Stimulated activated CD4-positive, alpha-beta T cell treated with anti-CD3 and anti-CD28 coated beads, TNF-alpha, amount 100 ng/mL, for 24 hours (primary cell): ENCODE results near the gene COX7A1.
"Not testable (repeated sequence)": the region's sequence is repeated elsewhere in the genome, so short reads cannot be mapped to it uniquely, and the experiment has no call there.

Experiments
- DNase-seq, 3 experiments: peaks; one replicate each; pipeline ENCODE4 v3.0.0-alpha.2; 2020; ENCODE audit warnings: low read depth in 3 of 3

COX7A1 gene

DNA sequence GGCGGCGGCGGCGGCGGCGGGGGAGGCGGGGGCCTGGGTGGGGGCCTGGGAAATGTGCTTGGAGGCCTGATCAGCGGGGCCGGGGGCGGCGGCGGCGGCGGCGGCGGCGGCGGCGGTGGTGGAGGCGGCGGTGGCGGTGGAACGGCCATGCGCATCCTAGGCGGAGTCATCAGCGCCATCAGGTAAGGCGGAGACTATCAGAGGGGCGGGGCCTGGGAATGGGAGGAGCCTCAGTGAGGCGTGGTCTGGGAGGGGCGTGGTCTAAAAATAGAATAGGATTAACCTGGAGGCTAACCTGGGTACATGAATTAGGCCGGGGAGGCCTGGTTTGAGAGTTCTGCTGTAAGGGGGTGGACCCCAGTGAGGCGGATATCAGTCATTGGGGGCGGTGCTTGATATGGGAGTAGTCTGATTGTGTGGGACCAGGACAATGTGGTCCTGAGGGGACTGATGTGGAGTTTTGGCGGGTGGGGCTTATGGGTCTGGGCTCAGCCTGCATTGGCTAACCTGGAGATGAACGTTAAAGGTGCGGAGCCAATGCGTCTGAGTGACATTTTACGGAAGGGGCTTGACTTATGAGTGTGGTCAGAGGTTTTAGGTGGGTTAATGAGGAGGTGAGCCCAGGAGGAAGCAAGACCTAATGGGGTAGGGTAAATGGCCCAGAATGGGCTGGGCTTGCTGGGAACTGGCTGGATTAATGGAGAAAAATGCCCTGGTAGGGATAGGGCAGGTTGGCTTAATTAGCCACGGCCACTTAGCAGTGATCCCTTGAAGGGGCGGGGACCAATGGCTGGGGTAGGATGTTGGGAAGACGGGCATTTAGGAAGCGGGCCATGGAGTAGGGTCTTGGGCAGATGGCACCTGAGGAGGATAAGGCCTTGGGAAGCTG is 11.0 kb downstream of the COX7A1 start:
- DNase-seq, result peak; percentile 81 to 90 (median 87)

- peak in 2 of 3 experiments; percentile 27 to 38 for DNase-seq
These were observed 11.8 kb downstream of the COX7A1 start for GRCh38 chr19:36140304-36141038.

GRCh38 chr19:36139473-36140303 is 12.6 kb downstream of the COX7A1 start, which contains the start of gene CAPNS1:
Gene CAPNS1 (plus strand): TSS chr19:36140066. CDS start chr19:36141012, 946 bp downstream.
- DNase-seq, result peak; percentile 84 to 93 (median 87)

DNA sequence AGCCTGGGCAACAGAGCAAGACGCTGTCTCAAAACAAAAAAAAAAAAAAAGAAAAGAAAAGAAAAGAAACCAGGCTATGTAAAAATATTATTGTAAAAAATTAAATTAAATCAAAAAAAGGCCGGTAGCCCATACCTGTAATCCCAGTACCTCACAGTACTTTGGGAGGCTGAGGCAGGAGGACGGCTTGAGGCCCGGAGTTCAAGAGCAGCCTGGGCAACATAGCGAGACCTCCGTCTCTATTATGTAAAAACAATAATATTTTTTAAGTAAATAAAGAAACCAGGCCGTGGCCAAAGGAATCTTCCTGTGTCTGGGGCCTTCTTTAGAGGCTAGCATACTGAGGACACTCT is 13.2 kb downstream of the COX7A1 start:
- DNase-seq, result no peak

- DNase-seq, result no peak
These were observed 15.1 kb downstream of the COX7A1 start for GRCh38 chr19:36136964-36137686.

DNA sequence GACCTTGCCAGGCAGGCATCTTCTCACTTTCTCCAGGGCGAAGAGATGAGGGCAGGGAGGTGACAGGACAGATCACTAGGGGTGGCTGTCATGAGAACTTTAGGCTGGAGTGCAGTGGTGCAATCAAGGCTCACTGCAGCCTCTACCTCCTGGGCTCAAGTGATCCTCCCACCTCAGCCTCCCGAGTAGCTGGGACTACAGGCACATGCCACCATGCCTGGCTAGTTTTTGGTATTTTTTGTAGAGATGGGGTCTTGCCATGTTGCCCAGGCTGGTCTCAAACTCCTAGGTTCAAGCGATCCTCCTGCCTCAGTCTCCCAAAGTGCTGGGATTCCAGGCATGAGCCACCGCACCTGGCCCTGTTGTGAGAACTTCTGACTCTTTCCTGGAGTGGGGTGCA is 17.4 kb downstream of the COX7A1 start:
- DNase-seq, result not testable (repeated sequence)

DNA sequence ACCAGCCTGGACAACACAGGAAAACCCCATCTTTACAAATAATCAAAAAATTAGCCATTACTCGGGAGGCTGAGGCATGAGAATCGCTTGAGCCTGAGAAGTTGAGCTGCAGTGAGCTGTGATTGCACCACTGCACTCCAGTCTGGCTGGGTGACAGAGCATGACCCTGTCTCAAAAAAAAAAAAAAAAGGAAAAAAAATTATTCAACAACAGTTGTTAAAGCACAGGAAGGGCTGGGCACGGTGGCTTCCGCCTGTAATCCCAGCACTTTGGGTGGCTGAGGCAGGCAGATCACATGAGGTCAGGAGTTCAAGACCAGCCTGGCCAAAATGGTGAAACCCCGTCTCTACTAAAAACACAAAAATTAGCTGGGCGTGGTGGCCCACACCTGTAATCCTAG is 21.0 kb downstream of the COX7A1 start:
- DNase-seq, result not testable (repeated sequence)

DNA sequence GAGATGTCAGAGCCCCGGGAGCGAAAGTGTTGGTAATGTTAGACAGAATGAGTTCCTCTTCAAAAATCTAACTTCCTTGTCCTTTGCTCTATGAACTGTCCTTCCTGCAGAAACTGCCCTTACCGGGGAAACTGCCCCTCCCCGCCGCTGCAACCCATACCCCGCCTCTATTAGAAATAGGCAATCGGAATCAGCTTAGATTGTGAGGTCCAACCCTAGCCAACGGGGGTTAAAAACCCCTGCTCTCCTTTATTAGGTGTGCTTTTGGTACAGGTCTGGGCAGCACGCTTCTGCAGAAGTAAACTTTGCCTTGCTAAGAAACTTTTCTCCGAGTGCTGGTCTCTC is 23.9 kb downstream of the COX7A1 start:
- DNase-seq, result no peak

DNA sequence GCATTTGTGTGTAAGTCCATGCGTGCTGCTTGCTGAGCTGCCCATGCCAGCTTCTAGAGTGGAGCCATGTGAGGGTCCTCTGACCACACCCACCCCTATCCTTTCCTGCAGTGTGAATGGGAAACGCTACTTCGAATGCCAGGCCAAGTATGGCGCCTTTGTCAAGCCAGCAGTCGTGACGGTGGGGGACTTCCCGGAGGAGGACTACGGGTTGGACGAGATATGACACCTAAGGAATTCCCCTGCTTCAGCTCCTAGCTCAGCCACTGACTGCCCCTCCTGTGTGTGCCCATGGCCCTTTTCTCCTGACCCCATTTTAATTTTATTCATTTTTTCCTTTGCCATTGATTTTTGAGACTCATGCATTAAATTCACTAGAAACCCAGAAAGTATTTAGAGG is 26.7 kb downstream of the COX7A1 start:
- DNase-seq, result no peak

DNA sequence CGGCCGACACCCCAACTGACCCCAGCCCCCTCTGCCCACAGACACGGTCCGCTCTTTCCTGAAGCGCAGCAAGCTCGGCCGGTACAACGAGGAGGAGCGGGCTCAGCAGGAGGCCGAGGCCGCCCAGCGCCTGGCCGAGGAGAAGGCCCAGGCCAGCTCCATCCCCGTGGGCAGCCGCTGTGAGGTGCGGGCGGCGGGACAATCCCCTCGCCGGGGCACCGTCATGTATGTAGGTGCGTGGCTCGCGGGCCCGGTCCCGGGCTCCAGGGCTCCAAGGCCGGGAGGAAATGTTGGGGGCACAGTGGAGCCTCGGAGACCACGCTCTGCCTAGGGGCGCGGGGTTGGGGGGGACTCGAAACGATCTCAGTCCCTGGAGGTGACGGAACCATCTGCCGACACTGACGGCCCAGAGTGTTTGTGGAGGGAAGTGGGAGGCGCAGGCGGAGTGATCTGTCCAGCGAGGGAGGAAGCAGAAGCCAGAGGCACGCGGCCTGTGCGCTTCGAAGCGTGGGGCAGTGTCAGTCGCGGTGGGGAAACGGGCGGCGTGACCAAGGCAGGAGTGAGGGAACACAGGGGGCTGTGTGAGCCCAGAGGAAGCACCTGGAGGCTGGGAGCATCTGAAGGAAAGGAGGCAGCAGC is 30.6 kb downstream of the COX7A1 start:
- DNase-seq, result no peak

DNA sequence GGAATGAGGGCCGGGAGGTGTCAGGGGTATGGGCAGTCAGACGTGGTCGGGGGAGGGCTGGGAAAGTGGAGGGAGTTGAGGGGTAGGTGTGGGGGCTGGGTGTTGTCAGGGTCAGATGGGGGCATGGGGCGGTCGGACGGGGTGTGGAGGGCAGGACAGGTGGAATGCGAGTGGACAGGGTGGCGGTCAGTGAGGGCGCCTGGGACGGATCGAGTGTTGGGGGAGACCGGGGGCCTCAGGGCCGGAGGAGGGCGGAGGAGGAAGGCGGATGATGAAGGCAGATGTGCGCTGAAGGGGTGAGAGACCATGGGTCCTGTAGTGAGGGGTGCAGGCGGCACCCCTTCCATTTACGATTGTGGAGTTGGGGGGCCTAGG is 31.3 kb downstream of the COX7A1 start:
- DNase-seq, result no peak

GRCh38 chr19:36120092-36120983 is 31.9 kb downstream of the COX7A1 start:
- DNase-seq, result no peak

GRCh38 chr19:36116344-36116637 is 36.0 kb downstream of the COX7A1 start:
- DNase-seq, result no peak

DNA sequence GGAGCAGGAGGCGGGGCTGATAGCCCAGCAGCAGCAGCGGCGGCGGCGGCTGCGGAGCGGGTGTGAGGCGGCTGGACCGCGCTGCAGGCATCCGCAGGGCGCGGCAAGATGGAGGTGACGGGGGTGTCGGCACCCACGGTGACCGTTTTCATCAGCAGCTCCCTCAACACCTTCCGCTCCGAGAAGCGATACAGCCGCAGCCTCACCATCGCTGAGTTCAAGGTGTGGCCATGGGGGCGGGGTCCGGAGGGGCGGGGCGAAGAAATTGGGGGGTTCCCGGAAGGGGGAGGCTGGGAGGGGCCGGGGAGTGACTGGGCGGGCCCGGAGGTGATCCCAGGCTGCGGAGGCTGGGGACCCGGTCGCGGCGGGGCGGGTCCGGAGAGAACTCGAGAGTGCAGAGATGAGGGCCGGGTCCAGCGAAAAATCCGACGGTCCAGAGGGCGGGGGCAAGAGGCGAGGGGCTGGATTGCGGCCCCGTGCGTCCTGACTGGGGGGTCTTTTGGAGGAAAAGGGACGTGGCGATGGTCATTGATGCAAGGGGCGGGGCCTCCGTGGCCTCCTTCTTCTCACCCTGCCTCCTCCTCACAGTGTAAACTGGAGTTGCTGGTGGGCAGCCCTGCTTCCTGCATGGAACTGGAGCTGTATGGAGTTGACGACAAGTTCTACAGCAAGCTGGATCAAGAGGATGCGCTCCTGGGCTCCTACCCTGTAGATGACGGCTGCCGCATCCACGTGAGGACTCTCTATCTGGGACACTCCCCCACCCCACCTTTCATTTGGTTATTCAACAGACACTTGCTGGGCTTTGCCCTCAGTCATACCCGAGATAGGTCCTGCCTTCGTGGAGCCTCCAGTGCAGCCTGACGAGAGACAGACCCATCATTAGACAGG is 36.5 kb downstream of the COX7A1 start, which contains the start of gene TBCB:
Gene TBCB (plus strand): TSS at position 16 of the 891 bp plus-strand sequence. CDS start 93 bp downstream, at position 109.
- DNase-seq, result peak; percentile 83 to 92 (median 85)

DNA sequence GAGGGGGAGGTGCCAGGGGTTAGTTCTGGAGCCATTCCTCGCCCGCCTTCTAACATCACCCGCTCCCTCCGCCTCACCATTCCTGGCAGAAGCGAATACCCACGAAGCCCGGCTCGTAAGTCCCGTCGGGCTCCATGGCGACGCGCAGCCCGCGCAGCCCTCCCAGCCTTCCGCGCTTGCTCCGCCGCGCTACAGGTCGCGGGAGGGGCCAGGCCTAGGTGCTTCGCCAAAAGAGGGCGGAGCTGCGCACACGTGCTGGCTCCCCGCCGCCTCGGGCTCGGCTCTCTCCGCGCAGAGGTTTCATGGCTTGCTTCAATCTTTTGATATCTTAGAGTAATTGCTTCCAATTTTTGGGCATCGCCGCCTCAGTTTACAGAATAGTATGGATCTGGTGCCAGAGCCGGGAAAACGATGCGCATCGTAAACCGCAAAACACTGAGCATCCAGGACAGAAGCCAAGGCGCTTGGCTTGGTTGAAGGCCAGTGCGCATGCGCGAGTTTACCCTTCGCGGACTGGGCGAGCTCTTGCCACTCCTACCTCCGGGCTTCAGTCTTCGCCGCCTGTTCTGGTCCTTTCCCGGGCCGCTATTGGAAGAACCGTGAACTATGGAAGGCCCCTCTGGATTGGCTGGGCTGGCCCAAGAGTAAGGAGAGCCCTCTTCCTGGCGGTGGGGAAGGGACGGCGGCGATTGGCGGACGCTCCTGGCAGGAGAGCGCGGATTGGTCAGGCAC is 37.4 kb downstream of the COX7A1 start, which contains the start of gene POLR2I:
Gene POLR2I (minus strand): TSS at position 155 of the 732 bp plus-strand sequence. CDS start 19 bp downstream, at position 136.
- DNase-seq, result peak; percentile 96 to 98 (median 97)

- no peak for DNase-seq
These were observed 38.1 kb downstream of the COX7A1 start for GRCh38 chr19:36113894-36114720.

DNA sequence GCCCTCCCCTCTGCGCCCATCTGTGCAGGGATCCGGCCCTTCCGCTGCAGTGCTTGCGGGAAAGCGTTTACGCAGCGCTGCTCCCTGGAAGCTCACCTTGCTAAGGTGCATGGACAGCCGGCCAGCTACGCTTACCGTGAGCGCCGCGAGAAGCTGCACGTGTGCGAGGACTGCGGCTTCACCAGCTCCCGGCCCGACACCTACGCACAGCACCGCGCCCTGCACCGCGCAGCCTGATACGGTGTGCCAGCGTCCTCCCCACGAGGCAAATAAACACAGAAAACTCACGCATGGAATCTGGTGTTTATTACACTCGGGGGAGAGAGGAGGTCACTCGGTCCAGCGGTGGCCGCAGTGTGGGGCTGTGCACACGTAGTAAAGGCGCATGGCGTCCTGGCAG is 38.8 kb downstream of the COX7A1 start:
- DNase-seq, result no peak
